Fibroblast of skin of right quadriceps (primary cell): ENCODE data around the gene GPR84.

Experiments
- DNase-seq: peaks from one replicate; pipeline ENCODE4 v3.0.0-alpha.2; 2013

GPR84 gene

GRCh38 chr12:54321363-54321762, 42.9 kb downstream of the GPR84 start:
- no peak for DNase-seq
